Umbilical cord (tissue), 2 donors: ENCODE data around the gene PORCN. TPM values are rescaled to one million over a fixed set of nuclear protein-coding genes. Genes with fewer than 3 reads are reported as not detected.
A peak's percentile ranks its signal among the peaks of the same experiment; 100 is the strongest.
"Not testable (repeated sequence)": the region's sequence is repeated elsewhere in the genome, so short reads cannot be mapped to it uniquely, and the experiment has no call there.

ENCODE experiments used
- DNase-seq: peaks from one replicate; pipeline ENCODE4 v3.0.0-alpha.2; 2015; ENCODE audit warnings: low spot score
- total RNA-seq: library from RNA; depleted of rRNA; stranded (reverse); fragments of >200 nt; gene quantifications from one replicate; pipeline ENCODE4 v1.2.3, GENCODE V29; 2014; ENCODE audit warnings: low replicate concordance; ENCODE audit not compliant: insufficient read depth

PORCN gene
- total RNA-seq, 1 donor from 2014 or later: 1.7 TPM

GRCh38 chrX:48539345-48540027 is 30.7 kb downstream of the PORCN start, which contains the start of gene TBC1D25:
Gene TBC1D25 (plus strand): TSS chrX:48539714. CDS start chrX:48539798, 84 bp downstream.
- DNase-seq: peak; percentile 96

GRCh38 chrX:48540028-48540375 is 31.2 kb downstream of the PORCN start:
- DNase-seq: peak; percentile 38

GRCh38 chrX:48540480-48540879 is 31.7 kb downstream of the PORCN start:
- DNase-seq: no peak

GRCh38 chrX:48541140-48541814 is 32.5 kb downstream of the PORCN start:
- no peak for DNase-seq

- DNase-seq: no peak
Measured at GRCh38 chrX:48548871-48549270, 40.1 kb downstream of the PORCN start.

GRCh38 chrX:48555731-48556325 is 47.0 kb downstream of the PORCN start:
- DNase-seq: not testable (repeated sequence)

- DNase-seq: no peak
Measured at GRCh38 chrX:48558271-48558670, 49.5 kb downstream of the PORCN start.

GRCh38 chrX:48559636-48560035 is 50.8 kb downstream of the PORCN start:
- no peak for DNase-seq

GRCh38 chrX:48560056-48560455 is 51.3 kb downstream of the PORCN start:
- no peak for DNase-seq

- DNase-seq: no peak
Measured at GRCh38 chrX:48560681-48561080, 51.9 kb downstream of the PORCN start.

GRCh38 chrX:48569958-48570357 is 61.2 kb downstream of the PORCN start:
- no peak for DNase-seq

Other genes with a start within 250 kb of the PORCN start
- not detected for gene SSX3, start 152.3 kb upstream of the PORCN start, total RNA-seq
- not detected for gene SSX4, start 125.5 kb upstream of the PORCN start, total RNA-seq
- gene SSX4B, start 97.0 kb upstream of the PORCN start, total RNA-seq: not detected
- 35.2 TPM for gene SLC38A5, start 38.7 kb upstream of the PORCN start, total RNA-seq
- gene FTSJ1, start 32.8 kb upstream of the PORCN start, total RNA-seq: 27.7 TPM
- 13.7 TPM for gene EBP, start 12.8 kb downstream of the PORCN start, total RNA-seq
- 2.2 TPM for gene TBC1D25, start 30.7 kb downstream of the PORCN start, total RNA-seq
- gene RBM3, start 65.5 kb downstream of the PORCN start, total RNA-seq: 165 TPM
- gene WDR13, start 88.5 kb downstream of the PORCN start, total RNA-seq: 64.0 TPM
- gene WAS, start 174.8 kb downstream of the PORCN start, total RNA-seq: 0.48 TPM
- gene SUV39H1, start 187.7 kb downstream of the PORCN start, total RNA-seq: 4.6 TPM